HEK293 (cell line): ENCODE results near the gene BECN2.

ENCODE experiments used
- CTCF ChIA-PET: fragments of 350-600 bp; formaldehyde crosslinking; extraction: SDS; loops from one replicate; lab custom pipeline; 2021; ENCODE audit warnings: antibody characterized with exemption; lab: Yijun Ruan, JAX
- POLR2A ChIA-PET: fragments of 300-600 bp; formaldehyde crosslinking; extraction: SDS; loops from one replicate; lab custom pipeline; 2020; ENCODE audit warnings: antibody characterized with exemption, inconsistent platforms; lab: Yijun Ruan, JAX
- H3K27ac ChIP-seq: fragments of 200-500 bp; sonication (Bioruptor generic); 2 replicates; pipeline ENCODE4 v1.5.1; 2014; ENCODE audit warnings: low read depth, low read length, control low read depth, inconsistent platforms; ENCODE audit errors: extremely low read depth
- H3K36me3 ChIP-seq, 2 experiments: fragments of 200-500 bp in 1 of 2; sonication (Bioruptor generic) in 1 of 2; 1 replicate in 1 of 2; 2 replicates in 1 of 2; pipeline ENCODE4 v1.5.1; 2014 to 2017; ENCODE audit warnings: inconsistent platforms in 2 of 2, low read length in 2 of 2; ENCODE audit not compliant: control insufficient read depth in 2 of 2, insufficient read depth in 1 of 2
- H3K4me1 ChIP-seq: fragments of 200-500 bp; sonication (Bioruptor generic); 2 replicates; pipeline ENCODE4 v1.5.1; 2014; ENCODE audit warnings: mild to moderate bottlenecking, low read length, inconsistent platforms; ENCODE audit not compliant: control insufficient read depth, insufficient read depth
- H3K4me3 ChIP-seq: 2 replicates; pipeline ENCODE4 v1.5.1; 2011; ENCODE audit warnings: low read depth, mild to moderate bottlenecking, control low read depth, low read length, moderate library complexity
- H3K9me3 ChIP-seq: fragments of 200-500 bp; sonication (Bioruptor generic); 2 replicates; pipeline ENCODE4 v1.5.1; 2014; ENCODE audit warnings: low read depth, low read length, inconsistent platforms; ENCODE audit not compliant: control insufficient read depth, insufficient read depth
- ATF2 ChIP-seq: fragments of 450-650 bp; formaldehyde crosslinking; IDR thresholded peaks from 2 replicates; pipeline ENCODE4 v1.5.1; 2016; ENCODE audit warnings: missing biosample characterization, missing genetic modification characterization, low read depth
- BCL11A ChIP-seq: fragments of 450-650 bp; formaldehyde crosslinking; IDR thresholded peaks from 2 replicates; pipeline ENCODE4 v1.5.1; 2016; ENCODE audit warnings: low read depth, missing biosample characterization, missing genetic modification characterization
- GLIS1 ChIP-seq: fragments of 450-650 bp; formaldehyde crosslinking; IDR thresholded peaks from 2 replicates; pipeline ENCODE4 v1.5.1; 2016; ENCODE audit warnings: missing biosample characterization, missing genetic modification characterization
- OVOL3 ChIP-seq: fragments of 450-650 bp; formaldehyde crosslinking; IDR thresholded peaks from 2 replicates; pipeline ENCODE4 v1.5.1; 2016; ENCODE audit warnings: missing biosample characterization, missing genetic modification characterization
- PATZ1 ChIP-seq: fragments of 450-650 bp; formaldehyde crosslinking; IDR thresholded peaks from 2 replicates; pipeline ENCODE4 v1.5.1; 2016; ENCODE audit warnings: missing biosample characterization, missing genetic modification characterization
- TSHZ1 ChIP-seq: fragments of 450-650 bp; formaldehyde crosslinking; IDR thresholded peaks from 2 replicates; pipeline ENCODE4 v1.5.1; 2016; ENCODE audit warnings: missing biosample characterization, missing genetic modification characterization, borderline replicate concordance
- WT1 ChIP-seq: fragments of 450-650 bp; formaldehyde crosslinking; IDR thresholded peaks from 2 replicates; pipeline ENCODE4 v1.5.1; 2016; ENCODE audit warnings: missing biosample characterization, missing genetic modification characterization
- ZFP3 ChIP-seq: fragments of 450-650 bp; formaldehyde crosslinking; IDR thresholded peaks from 2 replicates; pipeline ENCODE4 v1.5.1; 2016; ENCODE audit warnings: low read depth, missing biosample characterization, missing genetic modification characterization
- ZNF132 ChIP-seq: fragments of 450-650 bp; formaldehyde crosslinking; IDR thresholded peaks from 2 replicates; pipeline ENCODE4 v1.5.1; 2017; ENCODE audit warnings: missing biosample characterization, missing genetic modification characterization, borderline replicate concordance
- ZNF148 ChIP-seq: fragments of 450-650 bp; formaldehyde crosslinking; IDR thresholded peaks from 2 replicates; pipeline ENCODE4 v1.5.0; 2017; ENCODE audit warnings: missing biosample characterization, missing genetic modification characterization, borderline replicate concordance
- ZNF169 ChIP-seq: fragments of 450-650 bp; formaldehyde crosslinking; IDR thresholded peaks from 2 replicates; pipeline ENCODE4 v1.5.1; 2016; ENCODE audit warnings: missing biosample characterization, missing genetic modification characterization
- ZNF266 ChIP-seq: fragments of 450-650 bp; formaldehyde crosslinking; IDR thresholded peaks from 2 replicates; pipeline ENCODE4 v1.5.1; 2016; ENCODE audit warnings: missing biosample characterization, missing genetic modification characterization, low read depth
- ZNF561 ChIP-seq: fragments of 450-650 bp; IDR thresholded peaks from 2 replicates; pipeline ENCODE4 v1.5.1; 2018; ENCODE audit warnings: missing biosample characterization, missing genetic modification characterization, borderline replicate concordance
- ZNF596 ChIP-seq: fragments of 450-650 bp; IDR thresholded peaks from 2 replicates; pipeline ENCODE4 v1.5.0; 2018; ENCODE audit warnings: missing biosample characterization, mild to moderate bottlenecking, missing genetic modification characterization, moderate library complexity
- ZNF660 ChIP-seq: fragments of 450-650 bp; IDR thresholded peaks from 2 replicates; pipeline ENCODE4 v1.5.1; 2018; ENCODE audit warnings: missing biosample characterization, mild to moderate bottlenecking, missing genetic modification characterization
- ZNF670 ChIP-seq: fragments of 450-650 bp; formaldehyde crosslinking; IDR thresholded peaks from 2 replicates; pipeline ENCODE4 v1.5.1; 2016; ENCODE audit warnings: missing biosample characterization, missing genetic modification characterization, low read depth
- ZNF843 ChIP-seq: fragments of 450-650 bp; formaldehyde crosslinking; IDR thresholded peaks from 2 replicates; pipeline ENCODE4 v1.5.1; 2016; ENCODE audit warnings: missing biosample characterization, missing genetic modification characterization
- ZSCAN16 ChIP-seq: fragments of 450-650 bp; formaldehyde crosslinking; IDR thresholded peaks from 2 replicates; pipeline ENCODE4 v1.5.1; 2016; ENCODE audit warnings: missing biosample characterization, missing genetic modification characterization
- TF ChIP-seq, protein P1 (sequence below): fragments of 450-650 bp; formaldehyde crosslinking; IDR thresholded peaks from 2 replicates; pipeline ENCODE4 v1.5.1; 2016; ENCODE audit warnings: missing biosample characterization, missing genetic modification characterization

BECN2 gene

DNA sequence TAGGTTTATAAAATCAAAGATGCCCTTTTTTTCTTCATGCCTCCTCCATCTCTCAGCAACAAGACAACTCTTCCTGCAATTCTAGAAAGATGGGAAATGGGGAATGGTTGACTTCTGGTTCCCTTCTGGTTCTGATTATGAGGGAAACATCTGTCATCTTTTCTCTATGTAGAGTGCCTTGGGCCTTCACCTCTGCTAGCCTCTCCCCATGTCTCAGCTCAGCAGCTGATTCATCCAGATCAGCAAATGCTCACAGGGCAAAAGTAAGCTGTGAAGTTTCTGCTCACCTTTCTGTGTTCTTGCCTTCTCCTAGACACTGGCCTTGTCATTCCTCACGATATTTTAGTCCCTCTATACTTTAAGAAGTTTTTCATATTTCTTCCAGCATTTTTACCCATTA lies 17.8 kb upstream of the BECN2 start (continued):
- TF ChIP-seq ZNF169 (no peak), ATF2 (no peak), ZFP3 (tag by site-specific recombination) (no peak)

DNA sequence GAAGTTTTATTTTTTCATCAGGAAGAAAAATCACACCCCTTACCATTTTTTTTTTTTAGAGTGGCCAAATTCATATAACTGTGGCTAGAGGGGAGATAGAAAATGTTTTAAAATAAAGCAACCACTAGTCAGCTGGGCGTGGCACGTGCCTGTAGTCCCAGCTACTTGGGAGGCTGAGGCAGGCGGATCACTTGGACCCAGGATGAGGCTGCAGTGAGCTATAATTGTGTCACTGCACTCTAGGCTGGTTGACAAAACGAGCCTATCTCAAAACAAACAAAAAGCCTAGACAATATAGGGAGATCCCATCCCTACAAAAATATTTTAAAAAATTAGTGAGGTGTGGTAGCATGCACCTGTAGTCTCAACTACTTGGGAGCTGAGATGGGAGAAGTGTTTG lies 14.8 kb upstream of the BECN2 start:
- Histone ChIP-seq H3K4me3 (no peak overlapping the region), H3K4me1 (no peaks in the 10 kb centered on the region), H3K9me3 (no peaks in the 10 kb centered on the region), H3K36me3 (no peaks in the 10 kb centered on the region), H3K27ac (no peak overlapping the region)
- ChIA-PET POLR2A (no interaction called here), CTCF (interaction anchor here (0.6 to 1.1 kb wide), 4 partner anchors 43 to 69 kb away, joined by 3 to 5 read pairs (median 4); no protein-coding TSS in a partner anchor)
- TF ChIP-seq, protein P1, sequence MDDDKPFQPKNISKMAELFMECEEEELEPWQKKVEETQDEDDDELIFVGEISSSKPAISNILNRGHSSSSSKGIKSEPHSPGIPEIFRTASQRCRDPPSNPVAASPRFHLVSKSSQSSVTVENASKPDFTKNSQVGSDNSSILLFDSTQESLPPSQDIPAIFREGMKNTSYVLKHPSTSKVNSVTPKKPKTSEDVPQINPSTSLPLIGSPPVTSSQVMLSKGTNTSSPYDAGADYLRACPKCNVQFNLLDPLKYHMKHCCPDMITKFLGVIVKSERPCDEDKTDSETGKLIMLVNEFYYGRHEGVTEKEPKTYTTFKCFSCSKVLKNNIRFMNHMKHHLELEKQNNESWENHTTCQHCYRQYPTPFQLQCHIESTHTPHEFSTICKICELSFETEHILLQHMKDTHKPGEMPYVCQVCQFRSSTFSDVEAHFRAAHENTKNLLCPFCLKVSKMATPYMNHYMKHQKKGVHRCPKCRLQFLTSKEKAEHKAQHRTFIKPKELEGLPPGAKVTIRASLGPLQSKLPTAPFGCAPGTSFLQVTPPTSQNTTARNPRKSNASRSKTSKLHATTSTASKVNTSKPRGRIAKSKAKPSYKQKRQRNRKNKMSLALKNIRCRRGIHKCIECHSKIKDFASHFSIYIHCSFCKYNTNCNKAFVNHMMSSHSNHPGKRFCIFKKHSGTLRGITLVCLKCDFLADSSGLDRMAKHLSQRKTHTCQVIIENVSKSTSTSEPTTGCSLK (tag by site-specific recombination) = no peak
- TF ChIP-seq PATZ1 (tag by site-specific recombination) (no peak), ZNF148 (tag by site-specific recombination) (no peak), GLIS1 (tag by site-specific recombination) (no peak), ZNF596 (tag by site-specific recombination) (no peak), ZNF660 (tag by site-specific recombination) (no peak), BCL11A (tag by site-specific recombination) (no peak), ZNF670 (tag by site-specific recombination) (no peak), WT1 (tag by site-specific recombination) (no peak), TSHZ1 (tag by site-specific recombination) (no peak), ZNF561 (no peak), ZSCAN16 (no peak), OVOL3 (tag by site-specific recombination) (no peak), ZNF132 (tag by site-specific recombination) (no peak), ZNF843 (tag by site-specific recombination) (no peak), ZNF266 (tag by site-specific recombination) (no peak)
